NOMO-1 (cell line): Measurements from ENCODE around the gene TAF4.
"Not testable (repeated sequence)": the region's sequence is repeated elsewhere in the genome, so short reads cannot be mapped to it uniquely, and the experiment has no call there.

ENCODE experiments used
- DNase-seq, 2 experiments: peaks; one replicate each; lab custom pipeline; 2025; ENCODE audit not compliant: unreplicated experiment in 2 of 2; lab: John Stamatoyannopoulos, UW

TAF4 gene

DNA sequence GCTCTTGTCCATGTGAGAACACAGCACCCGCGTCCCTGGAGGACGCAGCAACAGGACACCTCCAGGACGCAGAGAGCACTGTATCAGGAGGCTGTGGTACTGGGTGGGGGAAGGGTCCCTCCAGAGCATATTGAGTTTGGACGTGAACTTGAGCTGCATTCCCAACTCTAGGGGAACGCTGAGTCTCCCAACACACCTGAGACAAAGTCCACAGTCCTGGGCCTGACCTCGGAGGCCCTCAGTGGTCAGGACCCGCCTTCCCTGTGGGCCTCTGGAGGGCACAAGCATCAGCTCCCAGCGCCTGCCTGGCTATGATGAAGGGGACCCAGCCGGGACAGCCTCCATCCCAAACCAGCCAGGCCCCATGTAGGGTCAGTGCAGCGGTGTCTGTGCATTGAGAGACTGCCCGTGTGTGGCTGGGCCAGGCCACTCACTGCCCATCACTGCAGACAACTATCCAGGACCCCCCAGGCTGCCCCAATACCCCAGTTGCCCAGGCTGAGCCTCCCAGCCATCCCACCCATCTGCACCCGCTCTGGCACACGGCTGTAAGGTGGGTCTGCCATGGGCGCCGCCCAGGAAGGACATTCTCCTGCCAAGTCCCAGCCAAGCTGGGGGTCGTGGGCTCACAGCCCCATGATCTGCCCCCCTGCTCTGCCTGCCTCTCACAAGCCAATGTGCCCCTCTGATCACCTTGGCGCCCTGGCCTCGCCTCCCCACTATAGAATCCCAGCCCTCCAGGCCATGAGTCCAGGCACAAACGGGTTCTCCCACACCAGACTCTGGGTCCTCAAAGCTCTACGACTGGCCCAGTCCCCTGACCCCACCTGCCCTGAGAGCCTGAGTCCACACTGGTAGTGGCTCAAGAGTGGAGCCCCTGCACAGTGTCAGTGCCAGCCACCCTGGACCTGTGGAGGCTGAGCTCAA, 115.7 kb downstream of the TAF4 start:
- no peak for DNase-seq

DNA sequence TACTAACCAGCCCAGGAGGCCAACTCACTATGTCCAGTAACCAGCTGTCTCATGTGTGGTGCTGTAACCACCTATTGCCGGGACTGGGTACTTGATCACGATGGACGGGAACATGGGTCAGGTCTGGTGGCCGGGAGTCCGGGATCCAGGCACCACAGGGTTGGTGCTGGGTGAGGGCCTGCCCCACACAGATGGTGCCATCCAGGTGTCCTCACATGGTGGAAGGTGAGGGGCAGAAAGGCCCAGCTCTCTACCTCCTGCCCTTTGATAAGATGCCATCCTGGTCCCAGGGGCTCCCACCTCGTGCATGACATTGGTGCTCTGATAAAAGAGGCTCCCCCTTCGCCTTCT, 116.3 kb downstream of the TAF4 start:
- DNase-seq = no peak

DNA sequence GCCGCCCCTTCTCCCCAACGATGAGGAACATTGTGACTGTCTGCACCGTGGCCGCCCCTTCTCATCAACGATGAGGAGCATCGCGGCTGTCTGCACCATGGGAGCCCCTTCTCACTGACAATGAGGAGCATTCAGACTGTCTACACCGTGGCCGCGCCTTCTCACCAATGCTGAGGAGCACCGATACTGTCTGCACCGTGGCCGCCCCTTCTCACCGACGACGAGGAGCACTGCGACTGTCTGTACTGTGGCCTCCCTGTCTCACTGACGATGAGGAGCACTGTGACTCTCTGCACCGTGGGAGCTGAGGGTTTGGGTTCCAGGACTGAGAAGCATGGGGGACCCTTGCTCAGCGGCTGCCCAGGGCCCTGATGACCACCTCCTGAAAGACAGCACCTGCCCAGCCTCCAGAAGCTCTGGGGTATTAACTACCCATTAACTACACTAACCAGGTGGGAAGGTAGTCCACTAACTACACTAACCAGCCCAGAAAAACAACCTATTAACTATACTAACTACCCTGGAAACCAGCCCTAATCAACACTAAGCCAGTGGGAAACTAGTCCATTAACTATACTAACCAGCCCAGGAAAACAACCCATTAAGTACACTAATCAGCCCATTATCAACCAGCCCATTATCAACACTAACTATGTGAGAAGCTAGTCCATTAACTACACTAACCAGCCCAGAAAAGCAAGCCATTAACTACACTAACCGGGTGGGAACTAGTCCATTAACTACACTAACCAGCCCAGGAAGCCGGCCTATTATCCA, 116.9 kb downstream of the TAF4 start:
- DNase-seq = no peak

DNA sequence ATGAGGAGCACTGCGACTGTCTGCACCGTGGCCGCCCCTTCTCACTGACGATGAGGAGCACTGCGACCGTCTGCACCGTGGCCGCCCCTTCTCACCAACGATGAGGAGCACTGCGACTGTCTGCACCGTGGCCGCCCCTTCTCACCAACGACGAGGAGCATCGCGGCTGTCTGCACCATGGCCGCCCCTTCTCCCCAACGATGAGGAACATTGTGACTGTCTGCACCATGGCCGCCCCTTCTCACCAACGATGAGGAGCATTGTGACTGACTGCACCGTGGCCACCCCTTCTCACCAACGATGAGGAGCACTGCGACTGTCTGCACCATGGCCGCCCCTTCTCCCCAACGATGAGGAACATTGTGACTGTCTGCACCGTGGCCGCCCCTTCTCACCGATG, 117.6 kb downstream of the TAF4 start:
- not testable (repeated sequence) for DNase-seq

DNA sequence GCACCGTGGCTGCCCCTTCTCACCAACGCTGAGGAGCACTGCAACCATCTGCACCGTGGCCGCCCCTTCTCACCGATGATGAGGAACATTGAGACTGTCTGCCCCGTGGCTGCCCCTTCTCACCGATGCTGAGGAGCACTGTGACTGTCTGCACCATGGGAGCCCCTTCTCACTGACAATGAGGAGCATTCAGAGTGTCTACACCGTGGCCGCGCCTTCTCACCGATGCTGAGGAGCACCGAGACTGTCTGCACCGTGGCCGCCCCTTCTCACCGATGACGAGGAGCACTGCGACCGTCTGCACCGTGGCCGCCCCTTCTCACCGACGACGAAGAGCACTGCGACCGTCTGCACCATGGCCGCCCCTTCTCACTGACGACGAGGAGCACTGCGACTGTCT, 120.2 kb downstream of the TAF4 start:
- DNase-seq = not testable (repeated sequence)

DNA sequence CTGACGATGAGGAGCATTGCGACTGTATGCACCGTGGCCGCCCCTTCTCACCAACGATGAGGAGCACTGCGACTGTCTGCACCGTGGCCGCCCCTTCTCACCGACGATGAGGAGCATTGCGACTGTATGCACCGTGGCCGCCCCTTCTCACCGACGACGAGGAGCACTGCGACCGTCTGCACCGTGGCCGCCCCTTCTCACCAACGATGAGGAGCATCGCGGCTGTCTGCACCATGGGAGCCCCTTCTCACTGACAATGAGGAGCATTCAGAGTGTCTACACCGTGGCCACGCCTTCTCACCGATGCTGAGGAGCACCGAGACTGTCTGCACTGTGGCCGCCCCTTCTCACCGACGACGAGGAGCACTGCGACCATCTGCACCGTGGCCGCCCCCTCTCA, 120.7 kb downstream of the TAF4 start:
- DNase-seq = not testable (repeated sequence)

DNA sequence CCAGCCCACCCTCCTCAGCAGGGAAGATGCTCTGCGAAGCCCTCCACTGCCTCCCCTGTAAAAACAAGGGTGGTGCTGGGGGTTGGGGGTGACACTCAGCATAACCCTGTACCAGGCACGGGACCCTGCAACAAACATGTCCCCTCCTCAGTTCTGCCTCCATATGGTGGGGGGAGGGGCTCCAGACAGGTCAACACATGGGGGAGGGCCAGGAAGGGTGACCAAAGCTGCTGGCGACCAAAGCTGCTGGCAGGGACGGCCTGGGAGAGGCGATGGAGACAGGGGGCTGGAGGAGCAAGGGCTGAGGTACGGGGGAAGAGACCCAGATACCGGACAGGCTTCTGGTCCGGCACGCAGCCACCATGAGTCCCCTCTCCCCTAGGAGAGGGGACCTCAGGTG, 123.2 kb downstream of the TAF4 start:
- DNase-seq = no peak

DNA sequence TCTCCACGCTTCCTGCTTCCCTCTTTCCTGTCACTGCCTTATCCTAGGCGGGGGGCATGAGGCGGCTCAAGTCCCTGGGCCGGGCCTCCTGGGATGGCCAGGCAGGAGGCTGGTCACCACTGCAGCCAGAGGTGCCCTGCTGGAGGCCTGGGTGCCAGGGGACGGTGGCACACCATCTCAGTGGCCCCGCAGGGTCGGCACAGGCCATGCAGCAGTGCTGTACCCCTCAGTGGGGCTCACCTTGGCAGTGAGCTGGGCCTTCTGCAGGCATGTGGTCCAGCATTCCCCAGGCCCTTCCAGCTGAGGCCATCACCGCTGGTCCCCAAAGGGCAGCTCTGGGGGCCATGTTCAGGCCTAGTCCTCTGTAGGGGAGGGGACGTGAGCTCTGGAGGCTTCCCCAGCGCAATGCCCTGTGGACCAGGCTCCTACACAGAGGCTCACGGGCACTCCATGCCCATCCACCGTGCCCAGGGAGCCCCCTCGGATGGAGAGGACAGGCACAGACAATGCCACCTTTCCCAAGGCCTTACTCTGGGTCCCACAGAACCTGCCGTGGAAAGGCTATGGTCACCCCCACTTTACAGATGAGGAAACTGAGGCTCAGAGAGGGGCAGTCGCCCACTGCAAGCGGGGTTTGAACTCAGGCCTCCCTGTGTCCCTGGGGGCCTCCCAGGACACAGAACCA, 123.8 kb downstream of the TAF4 start:
- DNase-seq = no peak

DNA sequence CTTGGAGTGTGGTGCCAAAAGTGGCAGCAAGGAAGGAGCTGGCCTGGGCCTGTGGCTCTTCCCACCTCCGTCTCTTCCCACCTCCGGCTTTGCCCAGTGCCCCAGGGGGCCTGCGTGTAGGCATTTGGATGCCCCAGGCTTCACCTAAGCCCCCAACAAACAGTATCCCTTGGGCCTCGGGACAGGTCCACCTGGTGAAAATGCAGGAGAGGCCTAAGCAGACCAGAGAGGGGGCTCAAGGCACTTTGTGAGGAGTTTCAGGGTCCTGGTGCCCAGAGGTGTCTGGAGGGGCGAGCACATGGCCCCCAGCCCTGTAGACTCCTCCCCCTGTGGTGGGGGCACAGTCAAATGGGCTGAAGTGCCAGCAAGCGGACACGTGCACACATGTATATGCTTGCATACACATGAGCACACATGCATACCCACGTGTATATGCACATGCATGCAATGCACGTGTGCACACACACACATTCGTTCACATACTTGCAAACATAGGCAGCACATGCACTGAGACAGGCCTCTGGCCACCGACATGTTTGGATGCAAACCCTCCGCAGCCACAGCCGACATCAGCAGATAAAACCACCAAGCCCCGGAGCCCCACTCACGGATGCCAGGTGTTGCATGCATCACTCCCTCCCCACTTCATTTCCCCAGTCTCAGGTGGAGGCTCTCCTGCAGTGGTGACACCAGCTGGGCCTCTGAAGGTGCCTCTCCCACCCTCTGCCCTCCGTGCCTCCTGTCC, 124.5 kb downstream of the TAF4 start:
- DNase-seq = no peak

DNA sequence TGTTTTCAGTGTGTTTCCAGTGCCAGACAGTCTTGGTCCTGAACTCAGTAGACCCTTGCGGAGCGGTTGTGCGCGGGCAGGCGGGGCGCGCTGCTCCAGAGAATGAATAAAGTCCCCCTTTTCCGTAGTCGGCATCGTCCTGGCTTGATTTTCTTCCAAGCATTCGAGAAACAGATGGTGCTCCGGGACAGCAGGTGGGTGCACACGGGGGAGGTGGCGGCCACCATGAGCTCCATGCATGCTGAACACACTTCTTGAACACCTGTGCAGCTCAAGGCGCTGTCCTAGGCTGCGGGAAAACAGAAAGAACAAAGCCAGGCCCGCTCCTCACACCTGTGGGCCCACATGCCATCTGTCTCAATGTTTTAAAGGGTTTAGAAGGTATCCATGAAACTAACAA, 125.2 kb downstream of the TAF4 start:
- DNase-seq = no peak

DNA sequence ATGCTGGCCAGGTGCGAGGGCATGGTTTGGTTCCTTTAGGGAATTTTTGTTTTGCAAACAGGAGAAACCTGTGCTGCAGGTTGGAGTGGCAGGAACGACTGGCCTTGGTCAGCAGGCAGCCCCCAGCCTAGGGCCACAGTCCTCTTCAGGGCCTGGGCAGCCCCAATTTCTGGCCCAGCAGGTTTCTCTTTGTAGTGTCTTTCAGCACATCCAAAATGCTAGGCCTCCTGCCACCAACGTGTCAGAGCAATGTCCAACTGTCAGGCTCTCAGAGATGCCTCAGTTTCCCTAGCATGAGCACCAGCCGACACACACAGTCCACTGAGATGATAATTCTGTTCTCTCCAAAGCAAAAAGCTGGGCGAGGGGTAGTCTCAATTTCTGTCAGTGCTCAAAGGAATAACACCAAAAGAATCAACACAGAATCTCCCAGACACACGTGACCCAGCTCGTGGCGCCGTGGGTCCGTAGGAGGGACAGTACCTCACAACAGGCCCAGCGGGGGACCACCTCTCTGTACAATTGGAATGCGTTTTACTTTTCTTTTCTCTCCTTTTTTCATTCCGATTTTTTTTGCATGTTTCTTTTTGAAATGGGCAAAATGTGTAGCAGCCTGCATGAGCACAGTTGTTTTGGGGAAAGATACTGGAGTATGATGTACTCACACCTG, 125.9 kb downstream of the TAF4 start:
- no peak for DNase-seq

DNA sequence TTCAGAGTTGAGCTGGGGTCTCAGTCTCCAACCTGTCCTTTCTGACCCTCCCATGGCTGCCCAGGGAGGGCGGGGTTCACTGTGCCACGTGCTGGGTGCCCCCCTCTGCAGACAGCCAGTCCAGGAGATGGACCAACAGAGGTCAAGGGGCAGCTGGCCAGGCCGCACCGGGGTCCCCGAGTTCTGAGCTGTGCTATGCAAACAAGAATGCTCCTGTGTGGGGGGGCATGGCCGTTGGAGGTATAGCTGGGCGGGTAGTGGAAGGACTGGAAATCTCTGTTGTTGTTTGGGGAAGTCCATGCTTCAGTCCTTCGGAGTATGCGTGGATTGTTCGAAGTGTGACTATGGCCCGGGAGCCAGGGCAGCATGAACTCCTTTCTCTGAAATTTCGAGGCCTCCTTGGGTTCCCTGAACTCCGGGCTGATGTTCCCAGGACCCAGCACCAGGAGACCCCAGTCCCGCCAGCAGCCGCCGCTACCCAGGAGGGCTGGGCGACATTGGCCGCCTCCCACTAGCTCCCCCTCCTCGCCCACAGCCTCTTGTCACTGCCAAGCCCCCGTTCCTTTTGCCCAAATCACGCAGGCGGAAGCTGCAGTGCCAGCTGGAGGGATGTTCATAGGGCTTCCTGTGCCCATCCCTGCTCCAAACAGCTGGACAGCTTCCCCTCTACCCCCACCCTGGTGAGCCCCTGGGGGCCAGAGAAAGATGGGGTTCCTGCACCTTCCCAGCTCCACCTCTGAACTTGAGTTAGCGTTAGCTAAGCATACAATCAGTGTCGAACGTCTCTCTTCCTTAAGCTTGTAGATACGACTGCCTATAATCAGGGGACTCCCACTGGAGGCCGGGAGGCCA, 126.6 kb downstream of the TAF4 start:
- DNase-seq = no peak

DNA sequence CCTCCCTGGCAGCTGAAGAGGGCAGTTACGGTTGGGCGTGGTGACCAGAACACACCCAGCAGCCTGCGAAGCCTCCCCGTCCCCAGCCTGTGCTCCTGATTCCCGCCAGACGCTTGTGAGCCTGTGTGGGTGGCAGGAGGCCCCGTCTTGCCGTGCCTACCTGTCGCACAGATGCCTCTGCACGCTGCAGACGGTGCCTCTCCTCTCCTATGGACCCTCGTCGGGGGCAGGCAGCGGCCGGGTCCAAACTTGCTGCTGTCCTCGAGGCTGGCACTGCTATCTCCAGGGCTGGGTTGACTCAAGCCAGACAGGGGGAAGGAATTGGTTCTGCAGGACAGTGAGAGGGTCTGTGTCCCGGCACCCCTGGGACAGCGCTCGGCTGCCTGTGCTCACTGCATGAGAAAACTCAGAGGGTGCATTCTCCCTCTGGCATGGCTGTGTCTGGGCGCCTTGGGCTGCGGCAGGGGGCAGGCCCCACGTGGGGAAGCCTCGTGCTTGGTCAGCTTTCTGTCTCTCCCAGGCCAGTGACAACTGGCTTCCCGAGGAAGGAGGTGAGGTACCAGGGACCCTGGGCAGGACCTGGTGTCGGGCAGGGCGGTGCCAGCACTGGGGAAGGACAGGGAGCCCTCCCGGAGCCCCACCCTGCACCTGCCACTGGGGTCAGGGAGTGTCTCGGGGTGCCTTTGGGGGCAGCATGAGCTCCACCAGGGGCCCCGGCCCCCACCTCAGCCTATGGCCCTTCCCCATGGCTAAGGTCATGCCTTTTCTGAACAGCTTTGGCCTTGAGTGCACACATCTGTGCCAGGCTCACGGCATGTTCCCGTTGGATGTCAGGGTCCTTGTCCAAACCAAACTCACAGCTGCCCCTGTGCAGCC, 127.5 kb downstream of the TAF4 start:
- no peak for DNase-seq

DNA sequence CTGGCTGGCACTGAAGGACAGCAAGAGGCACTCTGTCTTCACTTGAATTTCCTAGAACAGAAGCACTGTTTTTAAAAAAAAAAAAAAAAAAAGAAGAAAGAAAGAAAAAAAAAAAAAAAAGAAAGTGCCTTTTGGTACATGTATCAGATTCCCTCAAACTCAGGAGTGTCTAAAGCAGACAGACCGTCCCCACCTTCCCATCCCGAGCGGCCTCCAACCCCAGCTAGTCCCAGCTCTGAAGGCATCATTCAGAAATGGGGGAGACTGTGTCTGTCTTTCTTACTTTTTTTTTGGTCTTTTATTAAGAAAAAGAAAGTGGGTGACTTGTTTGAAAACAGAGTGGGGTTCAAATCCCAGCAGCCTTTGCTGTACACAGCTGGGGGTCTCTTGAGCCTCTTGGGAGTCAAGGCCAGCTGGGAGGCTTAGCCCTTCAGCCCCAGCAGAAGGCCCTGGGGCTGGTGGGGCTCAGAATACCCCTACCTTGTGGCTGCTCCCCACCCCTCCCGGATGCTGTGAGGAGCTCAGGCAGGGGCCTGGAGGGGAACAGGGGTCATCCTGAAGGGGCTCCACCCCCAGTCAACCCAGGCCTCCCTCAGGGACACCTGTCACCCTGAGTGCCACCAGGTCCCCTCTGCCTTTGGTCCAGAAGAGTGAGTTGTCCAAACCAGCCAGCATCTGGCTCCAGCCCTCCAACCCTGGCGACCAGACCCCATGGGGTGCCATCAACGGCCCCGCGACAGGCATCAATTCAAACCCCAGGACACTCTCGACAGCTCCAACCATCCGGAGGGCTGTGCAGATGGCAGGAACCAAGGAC, 128.3 kb downstream of the TAF4 start:
- no peak for DNase-seq

DNA sequence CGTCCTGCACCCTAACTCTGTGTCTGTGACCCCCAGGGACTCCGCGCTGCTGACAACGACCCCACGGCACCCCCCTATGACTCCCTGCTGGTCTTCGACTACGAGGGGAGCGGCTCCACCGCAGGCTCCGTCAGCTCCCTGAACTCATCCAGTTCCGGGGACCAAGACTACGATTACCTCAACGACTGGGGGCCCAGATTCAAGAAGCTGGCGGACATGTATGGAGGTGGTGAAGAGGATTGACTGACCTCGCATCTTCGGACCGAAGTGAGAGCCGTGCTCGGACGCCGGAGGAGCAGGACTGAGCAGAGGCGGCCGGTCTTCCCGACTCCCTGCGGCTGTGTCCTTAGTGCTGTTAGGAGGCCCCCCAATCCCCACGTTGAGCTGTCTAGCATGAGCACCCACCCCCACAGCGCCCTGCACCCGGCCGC, 129.0 kb downstream of the TAF4 start:
- DNase-seq = no peak

DNA sequence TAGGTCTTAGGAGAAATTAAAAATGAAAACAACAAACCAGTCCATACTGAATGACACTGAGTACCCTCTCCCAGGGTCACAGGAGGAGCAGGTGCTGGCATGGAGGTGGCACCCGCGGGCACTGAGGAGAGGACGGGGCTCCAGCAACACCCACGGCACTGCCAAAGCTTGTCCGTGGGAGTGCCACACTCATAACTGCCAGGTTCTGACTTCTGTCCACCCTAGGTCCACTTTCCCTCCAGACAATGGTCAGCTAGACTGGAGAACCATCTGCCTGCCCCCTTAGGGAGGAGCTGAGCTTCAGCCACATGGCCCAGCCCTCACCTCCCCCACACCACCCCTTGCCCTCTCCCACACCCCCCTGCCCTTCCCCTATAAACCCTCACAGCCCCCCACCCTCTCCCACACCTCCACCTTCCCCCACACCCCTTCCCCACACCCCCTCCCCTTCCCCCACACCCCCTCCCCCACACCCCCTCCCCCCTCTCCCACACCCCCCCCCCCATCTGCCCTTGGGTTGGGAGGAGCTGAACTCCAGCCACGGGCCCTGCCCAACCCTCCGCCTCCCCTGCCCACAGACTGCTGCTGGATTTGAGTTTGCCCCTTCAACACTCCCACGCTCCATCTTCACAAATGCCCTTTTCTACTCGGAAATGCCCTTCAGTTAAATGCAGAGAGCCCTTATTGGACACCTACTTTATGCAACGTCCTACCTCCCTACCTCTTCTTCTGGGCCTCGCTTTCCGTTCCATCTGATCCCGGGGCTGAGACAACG, 129.6 kb downstream of the TAF4 start:
- no peak for DNase-seq
